GM18873 (cell line): Measurements from ENCODE around the gene KLK2.

Experiments
- ATAC-seq: cut with Tn5 transposase; IDR thresholded peaks from one replicate; pipeline ENCODE4 v1.9.1; 2021; ENCODE audit warnings: mild to moderate bottlenecking, moderate library complexity, moderate number of reproducible peaks; ENCODE audit not compliant: unreplicated experiment, low FRiP score

The KLK2 gene

DNA sequence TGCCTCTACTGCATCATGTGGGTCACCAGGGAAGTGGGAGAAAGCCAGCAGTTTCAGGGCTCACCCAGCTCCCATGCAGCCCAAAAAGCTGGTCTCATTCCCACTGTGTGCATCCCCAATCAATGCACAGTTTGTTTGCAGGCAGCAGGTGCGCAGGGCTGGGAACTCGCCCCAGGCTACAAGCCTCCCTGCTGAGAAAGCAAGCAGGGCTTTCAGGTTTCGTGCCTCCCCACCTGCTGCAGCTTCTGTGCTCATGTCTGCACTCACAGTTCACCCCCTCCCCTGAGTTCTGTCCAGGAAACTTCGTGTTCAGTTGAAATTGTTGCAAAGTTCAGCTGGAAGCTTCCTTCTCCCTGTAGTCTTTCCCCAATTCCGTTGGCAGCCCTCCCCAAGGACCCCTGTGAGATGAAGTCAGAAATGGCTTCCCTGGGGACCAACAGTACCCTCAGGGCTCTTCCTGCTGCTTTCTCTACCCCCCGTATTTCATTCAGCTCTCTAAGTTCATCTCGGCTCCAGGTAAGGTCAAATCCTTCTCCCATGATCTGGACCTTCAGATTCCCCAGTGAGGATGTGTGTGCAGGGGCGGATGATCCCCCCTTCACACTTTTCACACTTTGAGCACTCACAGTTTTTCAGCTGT lies 28.8 kb upstream of the KLK2 start:
- ATAC-seq: no peak

DNA sequence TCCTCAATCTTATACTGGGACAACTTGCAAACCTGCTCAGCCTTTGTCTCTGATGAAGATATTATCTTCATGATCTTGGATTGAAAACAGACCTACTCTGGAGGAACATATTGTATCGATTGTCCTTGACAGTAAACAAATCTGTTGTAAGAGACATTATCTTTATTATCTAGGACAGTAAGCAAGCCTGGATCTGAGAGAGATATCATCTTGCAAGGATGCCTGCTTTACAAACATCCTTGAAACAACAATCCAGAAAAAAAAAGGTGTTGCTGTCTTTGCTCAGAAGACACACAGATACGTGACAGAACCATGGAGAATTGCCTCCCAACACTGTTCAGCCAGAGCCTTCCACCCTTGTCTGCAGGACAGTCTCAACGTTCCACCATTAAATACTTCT lies 22.5 kb upstream of the KLK2 start:
- no peak for ATAC-seq

DNA sequence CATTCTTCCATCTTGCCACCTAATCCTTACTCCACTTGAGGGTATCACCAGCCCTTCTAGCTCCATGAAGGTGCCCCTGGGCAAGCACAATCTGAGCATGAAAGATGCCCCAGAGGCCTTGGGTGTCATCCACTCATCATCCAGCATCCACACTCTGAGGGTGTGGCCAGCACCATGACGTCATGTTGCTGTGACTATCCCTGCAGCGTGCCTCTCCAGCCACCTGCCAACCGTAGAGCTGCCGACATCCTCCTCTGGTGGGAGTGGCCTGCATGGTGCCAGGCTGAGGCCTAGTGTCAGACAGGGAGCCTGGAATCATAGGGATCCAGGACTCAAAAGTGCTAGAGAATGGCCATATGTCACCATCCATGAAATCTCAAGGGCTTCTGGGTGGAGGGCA lies 21.6 kb upstream of the KLK2 start:
- no peak for ATAC-seq

DNA sequence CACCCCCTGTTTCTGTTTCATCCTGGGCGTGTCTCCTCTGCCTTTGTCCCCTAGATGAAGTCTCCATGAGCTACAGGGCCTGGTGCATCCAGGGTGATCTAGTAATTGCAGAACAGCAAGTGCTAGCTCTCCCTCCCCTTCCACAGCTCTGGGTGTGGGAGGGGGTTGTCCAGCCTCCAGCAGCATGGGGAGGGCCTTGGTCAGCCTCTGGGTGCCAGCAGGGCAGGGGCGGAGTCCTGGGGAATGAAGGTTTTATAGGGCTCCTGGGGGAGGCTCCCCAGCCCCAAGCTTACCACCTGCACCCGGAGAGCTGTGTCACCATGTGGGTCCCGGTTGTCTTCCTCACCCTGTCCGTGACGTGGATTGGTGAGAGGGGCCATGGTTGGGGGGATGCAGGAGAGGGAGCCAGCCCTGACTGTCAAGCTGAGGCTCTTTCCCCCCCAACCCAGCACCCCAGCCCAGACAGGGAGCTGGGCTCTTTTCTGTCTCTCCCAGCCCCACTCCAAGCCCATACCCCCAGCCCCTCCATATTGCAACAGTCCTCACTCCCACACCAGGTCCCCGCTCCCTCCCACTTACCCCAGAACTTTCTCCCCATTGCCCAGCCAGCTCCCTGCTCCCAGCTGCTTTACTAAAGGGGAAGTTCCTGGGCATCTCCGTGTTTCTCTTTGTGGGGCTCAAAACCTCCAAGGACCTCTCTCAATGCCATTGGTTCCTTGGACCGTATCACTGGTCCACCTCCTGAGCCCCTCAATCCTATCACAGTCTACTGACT lies 18.4 kb upstream of the KLK2 start, which contains the start of gene KLK3:
Gene KLK3 (plus strand): TSS at position 280 of the 775 bp plus-strand sequence. CDS start 41 bp downstream, at position 321.
- ATAC-seq: no peak

DNA sequence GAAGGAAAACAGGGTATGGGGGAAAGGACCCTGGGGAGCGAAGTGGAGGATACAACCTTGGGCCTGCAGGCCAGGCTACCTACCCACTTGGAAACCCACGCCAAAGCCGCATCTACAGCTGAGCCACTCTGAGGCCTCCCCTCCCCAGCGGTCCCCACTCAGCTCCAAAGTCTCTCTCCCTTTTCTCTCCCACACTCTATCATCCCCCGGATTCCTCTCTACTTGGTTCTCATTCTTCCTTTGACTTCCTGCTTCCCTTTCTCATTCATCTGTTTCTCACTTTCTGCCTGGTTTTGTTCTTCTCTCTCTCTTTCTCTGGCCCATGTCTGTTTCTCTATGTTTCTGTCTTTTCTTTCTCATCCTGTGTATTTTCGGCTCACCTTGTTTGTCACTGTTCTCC lies 15.9 kb upstream of the KLK2 start:
- no peak for ATAC-seq

DNA sequence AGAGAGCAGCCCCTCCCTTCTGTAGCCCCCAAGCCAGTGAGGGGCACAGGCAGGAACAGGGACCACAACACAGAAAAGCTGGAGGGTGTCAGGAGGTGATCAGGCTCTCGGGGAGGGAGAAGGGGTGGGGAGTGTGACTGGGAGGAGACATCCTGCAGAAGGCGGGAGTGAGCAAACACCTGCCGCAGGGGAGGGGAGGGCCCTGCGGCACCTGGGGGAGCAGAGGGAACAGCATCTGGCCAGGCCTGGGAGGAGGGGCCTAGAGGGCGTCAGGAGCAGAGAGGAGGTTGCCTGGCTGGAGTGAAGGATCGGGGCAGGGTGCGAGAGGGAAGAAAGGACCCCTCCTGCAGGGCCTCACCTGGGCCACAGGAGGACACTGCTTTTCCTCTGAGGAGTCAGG lies 14.4 kb upstream of the KLK2 start:
- ATAC-seq: no peak

DNA sequence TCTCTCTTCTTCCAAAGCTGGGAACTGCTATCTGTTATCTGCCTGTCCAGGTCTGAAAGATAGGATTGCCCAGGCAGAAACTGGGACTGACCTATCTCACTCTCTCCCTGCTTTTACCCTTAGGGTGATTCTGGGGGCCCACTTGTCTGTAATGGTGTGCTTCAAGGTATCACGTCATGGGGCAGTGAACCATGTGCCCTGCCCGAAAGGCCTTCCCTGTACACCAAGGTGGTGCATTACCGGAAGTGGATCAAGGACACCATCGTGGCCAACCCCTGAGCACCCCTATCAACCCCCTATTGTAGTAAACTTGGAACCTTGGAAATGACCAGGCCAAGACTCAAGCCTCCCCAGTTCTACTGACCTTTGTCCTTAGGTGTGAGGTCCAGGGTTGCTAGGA lies 13.4 kb upstream of the KLK2 start:
- no peak for ATAC-seq

DNA sequence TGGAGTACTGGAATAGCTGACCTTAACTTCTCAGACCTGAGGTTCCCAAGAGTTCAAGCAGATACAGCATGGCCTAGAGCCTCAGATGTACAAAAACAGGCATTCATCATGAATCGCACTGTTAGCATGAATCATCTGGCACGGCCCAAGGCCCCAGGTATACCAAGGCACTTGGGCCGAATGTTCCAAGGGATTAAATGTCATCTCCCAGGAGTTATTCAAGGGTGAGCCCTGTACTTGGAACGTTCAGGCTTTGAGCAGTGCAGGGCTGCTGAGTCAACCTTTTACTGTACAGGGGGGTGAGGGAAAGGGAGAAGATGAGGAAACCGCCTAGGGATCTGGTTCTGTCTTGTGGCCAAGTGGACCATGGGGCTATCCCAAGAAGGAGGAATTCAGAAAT lies 12.2 kb upstream of the KLK2 start:
- no peak for ATAC-seq

DNA sequence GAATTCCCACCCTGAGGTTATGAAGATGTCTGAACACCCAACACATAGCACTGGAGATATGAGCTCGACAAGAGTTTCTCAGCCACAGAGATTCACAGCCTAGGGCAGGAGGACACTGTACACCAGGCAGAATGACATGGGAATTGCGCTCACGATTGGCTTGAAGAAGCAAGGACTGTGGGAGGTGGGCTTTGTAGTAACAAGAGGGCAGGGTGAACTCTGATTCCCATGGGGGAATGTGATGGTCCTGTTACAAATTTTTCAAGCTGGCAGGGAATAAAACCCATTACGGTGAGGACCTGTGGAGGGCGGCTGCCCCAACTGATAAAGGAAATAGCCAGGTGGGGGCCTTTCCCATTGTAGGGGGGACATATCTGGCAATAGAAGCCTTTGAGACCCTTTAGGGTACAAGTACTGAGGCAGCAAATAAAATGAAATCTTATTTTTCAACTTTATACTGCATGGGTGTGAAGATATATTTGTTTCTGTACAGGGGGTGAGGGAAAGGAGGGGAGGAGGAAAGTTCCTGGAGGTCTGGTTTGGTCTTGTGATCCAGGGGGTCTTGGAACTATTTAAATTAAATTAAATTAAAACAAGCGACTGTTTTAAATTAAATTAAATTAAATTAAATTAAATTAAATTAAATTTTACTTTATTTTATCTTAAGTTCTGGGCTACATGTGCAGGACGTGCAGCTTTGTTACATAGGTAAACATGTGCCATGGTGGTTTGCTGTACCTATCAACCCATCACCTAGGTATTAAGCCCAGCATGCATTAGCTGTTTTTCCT lies 11.5 kb upstream of the KLK2 start:
- ATAC-seq: no peak

DNA sequence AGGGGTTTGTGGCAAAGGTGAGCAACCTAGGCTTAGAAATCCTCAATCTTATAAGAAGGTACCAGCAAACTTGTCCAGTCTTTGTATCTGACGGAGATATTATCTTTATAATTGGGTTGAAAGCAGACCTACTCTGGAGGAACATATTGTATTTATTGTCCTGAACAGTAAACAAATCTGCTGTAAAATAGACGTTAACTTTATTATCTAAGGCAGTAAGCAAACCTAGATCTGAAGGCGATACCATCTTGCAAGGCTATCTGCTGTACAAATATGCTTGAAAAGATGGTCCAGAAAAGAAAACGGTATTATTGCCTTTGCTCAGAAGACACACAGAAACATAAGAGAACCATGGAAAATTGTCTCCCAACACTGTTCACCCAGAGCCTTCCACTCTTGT lies 3.8 kb upstream of the KLK2 start:
- ATAC-seq: no peak

DNA sequence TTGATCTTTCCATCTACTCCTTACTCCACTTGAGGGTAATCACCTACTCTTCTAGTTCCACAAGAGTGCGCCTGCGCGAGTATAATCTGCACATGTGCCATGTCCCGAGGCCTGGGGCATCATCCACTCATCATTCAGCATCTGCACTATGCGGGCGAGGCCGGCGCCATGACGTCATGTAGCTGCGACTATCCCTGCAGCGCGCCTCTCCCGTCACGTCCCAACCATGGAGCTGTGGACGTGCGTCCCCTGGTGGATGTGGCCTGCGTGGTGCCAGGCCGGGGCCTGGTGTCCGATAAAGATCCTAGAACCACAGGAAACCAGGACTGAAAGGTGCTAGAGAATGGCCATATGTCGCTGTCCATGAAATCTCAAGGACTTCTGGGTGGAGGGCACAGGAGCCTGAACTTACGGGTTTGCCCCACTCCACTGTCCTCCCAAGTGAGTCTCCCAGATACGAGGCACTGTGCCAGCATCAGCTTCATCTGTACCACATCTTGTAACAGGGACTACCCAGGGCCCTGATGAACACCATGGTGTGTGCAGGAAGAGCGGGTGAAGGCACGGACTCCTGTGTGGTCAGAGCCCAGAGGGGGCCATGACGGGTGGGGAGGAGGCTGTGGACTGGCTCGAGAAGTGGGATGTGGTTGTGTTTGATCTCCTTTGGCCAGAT lies 2.7 kb upstream of the KLK2 start:
- ATAC-seq: no peak

DNA sequence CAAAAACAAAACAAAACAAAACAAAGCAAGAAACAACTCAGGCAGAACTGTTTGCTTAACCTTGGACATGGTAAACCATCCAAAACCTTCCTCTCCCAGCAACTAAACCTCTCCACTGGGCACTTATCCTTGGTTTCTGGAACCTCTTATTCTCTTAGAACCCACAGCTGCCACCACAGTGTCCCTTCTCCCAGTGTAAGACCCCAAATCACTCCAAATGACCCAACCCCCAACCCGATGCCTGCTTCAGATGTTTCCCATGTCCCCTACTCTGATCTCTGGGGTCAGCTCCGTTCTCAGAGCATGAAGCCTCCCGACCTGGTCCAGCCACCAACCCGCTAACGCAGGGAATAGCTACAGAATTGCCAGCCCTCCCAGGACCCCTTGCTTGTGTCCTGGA lies 972 bp downstream of the KLK2 start:
- no peak for ATAC-seq

DNA sequence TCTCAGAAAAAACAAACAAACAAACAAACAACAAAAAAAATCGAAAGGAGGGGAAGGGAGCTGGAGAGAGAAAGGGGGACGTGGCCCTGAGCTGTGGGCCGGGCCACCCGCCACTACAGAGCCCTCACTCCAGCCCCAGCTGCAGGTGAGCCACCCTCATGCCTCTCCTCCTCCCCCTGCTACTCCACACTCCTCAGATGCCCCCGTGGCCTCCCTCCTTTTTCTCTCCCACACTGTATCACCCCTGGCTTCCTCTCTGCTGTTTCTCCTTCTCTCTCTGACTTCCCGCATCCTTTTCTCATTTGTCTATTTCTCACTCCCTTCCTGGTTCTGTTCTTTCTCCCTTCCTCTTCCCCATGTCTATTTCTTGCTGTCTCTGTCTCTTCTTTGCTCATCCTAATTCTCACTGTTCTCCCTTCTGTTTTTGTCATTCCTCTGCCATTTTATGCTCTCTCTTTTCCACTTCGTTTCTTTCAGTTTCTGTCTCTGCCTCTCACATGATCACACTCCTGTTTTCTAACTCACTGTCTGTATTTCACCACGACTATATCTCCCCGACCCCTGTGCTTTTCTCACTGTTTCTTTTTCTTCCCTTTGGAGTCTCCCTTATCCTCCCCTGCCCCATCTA lies 2.7 kb downstream of the KLK2 start:
- no peak for ATAC-seq

DNA sequence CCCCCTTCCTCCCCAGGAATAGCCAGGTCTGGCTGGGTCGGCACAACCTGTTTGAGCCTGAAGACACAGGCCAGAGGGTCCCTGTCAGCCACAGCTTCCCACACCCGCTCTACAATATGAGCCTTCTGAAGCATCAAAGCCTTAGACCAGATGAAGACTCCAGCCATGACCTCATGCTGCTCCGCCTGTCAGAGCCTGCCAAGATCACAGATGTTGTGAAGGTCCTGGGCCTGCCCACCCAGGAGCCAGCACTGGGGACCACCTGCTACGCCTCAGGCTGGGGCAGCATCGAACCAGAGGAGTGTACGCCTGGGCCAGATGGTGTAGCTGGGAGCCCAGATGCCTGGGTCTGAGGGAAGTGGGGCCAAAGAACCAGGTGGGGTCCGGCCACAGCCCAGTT lies 3.2 kb downstream of the KLK2 start:
- no peak for ATAC-seq

DNA sequence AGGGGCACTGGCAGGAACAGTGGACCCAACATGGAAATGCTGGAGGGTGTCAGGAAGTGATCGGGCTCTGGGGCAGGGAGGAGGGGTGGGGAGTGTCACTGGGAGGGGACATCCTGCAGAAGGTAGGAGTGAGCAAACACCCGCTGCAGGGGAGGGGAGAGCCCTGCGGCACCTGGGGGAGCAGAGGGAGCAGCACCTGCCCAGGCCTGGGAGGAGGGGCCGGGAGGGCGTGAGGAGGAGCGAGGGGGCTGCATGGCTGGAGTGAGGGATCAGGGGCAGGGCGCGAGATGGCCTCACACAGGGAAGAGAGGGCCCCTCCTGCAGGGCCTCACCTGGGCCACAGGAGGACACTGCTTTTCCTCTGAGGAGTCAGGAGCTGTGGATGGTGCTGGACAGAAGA lies 4.1 kb downstream of the KLK2 start:
- ATAC-seq: no peak

DNA sequence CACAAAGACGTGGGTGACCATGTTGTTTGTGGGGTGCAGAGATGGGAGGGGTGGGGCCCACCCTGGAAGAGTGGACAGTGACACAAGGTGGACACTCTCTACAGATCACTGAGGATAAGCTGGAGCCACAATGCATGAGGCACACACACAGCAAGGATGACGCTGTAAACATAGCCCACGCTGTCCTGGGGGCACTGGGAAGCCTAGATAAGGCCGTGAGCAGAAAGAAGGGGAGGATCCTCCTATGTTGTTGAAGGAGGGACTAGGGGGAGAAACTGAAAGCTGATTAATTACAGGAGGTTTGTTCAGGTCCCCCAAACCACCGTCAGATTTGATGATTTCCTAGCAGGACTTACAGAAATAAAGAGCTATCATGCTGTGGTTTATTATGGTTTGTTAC lies 5.6 kb downstream of the KLK2 start:
- no peak for ATAC-seq

DNA sequence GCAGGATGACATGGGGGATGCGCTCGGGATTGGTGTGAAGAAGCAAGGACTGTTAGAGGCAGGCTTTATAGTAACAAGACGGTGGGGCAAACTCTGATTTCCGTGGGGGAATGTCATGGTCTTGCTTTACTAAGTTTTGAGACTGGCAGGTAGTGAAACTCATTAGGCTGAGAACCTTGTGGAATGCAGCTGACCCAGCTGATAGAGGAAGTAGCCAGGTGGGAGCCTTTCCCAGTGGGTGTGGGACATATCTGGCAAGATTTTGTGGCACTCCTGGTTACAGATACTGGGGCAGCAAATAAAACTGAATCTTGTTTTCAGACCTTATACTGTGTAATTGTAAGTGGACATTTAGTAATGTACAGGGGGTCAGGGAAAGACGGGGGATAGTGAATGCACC lies 7.0 kb downstream of the KLK2 start:
- no peak for ATAC-seq

DNA sequence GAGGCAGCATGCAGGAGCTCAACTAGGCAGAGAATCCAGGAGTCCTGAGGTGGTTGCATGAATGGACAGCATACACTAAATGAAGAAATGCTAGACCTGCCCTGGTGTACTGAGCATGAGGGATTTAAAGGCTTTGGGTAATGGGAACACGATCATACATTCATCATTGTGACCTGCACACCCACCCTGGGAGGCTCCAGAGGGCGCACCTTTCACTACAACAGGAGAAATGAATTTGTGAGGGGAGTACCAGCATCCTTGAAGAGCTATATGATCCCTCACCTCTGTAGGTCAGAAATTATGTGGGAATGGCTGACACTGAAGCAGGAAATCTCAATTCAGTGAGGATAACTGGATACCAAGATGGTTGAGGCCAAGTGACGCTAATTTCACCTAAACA lies 8.9 kb downstream of the KLK2 start:
- ATAC-seq: no peak

DNA sequence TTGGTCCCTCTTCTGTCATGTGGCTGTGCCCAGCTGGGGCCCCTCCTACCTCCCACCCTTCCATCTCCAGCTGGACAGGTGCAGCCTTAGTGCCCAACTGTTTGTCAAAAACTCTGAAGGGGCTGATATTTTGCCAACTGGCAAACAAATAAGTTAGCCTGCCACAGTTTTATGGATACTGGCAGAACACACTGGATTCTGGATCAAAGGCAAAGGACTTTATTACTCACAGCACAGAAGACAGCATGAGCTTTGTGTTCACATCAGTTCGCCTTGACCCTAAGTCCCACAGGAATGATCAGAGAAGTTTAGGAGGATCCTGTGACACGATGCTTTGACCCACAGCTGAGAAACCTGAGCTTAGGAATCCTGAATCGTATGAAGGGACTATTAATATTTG lies 16.4 kb downstream of the KLK2 start:
- ATAC-seq: no peak

DNA sequence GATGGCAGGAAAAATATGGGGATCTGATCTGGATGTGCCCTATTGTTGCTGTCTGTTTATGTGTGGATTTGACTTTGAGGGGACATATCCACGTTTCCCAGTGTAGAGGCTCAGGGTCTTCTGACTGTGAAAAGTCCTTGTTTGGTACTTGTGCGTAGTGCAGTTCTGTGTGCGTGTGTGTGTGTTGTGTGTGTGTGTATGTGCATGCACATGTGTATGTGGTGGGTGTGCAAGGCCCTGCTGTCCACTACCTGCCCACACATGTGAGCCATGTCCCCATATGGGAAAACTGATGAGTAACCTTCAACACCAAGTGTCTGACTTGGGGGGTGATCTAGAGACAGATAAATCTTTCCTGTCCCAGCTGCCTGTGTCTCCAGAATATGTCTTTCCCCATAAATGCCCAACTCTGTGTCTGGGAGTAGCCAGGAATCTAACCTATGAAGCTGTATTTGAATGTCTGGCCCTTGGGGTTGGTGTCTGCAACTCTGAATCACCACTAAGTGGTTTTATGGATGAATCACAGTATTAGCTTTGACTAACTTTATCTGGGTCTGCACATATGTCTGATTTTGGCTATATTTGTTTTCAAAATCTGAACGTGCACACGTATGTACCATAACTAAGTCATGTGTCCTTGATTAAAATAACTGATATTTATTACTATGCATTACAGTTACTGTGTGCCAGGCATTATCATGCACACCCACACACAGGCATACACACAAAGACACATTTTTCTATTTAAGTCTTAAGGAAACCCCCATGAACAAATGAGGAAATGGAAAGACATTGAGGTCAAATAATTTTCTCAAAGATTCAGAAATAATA lies 17.4 kb downstream of the KLK2 start:
- no peak for ATAC-seq
